NCI-H1436 treated with DMSO at 0.1 percent for 48 hours (cell line): ENCODE data around the gene VWCE.
A peak's percentile ranks its signal among the peaks of the same experiment; 100 is the strongest.

Experiments
- DNase-seq: peaks from one replicate; lab custom pipeline; 2025; lab: John Stamatoyannopoulos, UW

The VWCE gene, protein sequence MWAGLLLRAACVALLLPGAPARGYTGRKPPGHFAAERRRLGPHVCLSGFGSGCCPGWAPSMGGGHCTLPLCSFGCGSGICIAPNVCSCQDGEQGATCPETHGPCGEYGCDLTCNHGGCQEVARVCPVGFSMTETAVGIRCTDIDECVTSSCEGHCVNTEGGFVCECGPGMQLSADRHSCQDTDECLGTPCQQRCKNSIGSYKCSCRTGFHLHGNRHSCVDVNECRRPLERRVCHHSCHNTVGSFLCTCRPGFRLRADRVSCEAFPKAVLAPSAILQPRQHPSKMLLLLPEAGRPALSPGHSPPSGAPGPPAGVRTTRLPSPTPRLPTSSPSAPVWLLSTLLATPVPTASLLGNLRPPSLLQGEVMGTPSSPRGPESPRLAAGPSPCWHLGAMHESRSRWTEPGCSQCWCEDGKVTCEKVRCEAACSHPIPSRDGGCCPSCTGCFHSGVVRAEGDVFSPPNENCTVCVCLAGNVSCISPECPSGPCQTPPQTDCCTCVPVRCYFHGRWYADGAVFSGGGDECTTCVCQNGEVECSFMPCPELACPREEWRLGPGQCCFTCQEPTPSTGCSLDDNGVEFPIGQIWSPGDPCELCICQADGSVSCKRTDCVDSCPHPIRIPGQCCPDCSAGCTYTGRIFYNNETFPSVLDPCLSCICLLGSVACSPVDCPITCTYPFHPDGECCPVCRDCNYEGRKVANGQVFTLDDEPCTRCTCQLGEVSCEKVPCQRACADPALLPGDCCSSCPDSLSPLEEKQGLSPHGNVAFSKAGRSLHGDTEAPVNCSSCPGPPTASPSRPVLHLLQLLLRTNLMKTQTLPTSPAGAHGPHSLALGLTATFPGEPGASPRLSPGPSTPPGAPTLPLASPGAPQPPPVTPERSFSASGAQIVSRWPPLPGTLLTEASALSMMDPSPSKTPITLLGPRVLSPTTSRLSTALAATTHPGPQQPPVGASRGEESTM

DNA sequence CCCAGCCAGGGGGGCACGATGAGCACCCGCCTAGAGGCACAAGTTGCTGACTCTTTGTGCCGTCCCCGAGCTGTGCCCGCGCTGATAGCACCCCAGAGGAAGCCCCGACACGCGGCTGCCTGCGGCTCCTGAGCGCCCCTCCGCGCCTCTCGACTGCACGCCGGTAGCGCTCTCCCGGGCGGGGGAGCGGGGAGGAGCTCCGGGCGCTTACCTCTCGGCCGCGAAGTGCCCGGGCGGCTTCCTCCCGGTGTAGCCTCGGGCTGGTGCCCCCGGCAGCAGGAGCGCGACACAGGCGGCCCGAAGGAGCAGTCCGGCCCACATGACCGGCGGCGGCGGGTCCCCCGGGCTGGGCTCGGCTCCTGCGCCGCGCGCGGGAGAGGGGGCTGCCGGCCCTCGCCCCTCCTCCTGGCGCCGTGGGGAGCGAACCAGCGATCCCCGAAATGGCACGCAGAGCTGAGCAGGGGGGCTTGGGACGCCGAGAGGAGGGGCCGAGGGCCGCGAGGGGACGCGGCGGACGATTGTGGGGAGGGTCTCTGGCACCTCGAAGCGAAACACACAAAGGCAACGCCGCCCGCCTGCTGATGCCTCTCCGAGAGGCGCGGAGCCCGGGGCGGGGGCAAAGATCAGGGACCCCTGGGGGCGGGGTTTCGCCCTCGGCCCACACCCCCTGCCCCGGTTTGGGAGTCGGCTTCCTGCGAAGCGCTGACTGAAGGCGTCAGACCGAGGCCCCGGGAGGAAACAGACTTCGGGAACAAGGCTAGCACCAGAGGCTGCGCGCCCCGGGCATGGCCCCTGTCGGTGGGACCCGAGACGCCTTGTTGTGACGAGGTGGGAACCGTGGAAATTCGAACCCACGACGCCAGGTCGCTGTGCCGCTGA lies at the start of gene VWCE:
TSS of gene VWCE (minus strand) at position 600 of the 879 bp plus-strand sequence. CDS start at position 321, 279 bp downstream.
- no peak for DNase-seq

GRCh38 chr11:61343792-61344745 lies 49.0 kb upstream of the VWCE start:
- DNase-seq, result no peak

GRCh38 chr11:61342207-61342803 lies 47.2 kb upstream of the VWCE start:
- DNase-seq, result no peak

DNA sequence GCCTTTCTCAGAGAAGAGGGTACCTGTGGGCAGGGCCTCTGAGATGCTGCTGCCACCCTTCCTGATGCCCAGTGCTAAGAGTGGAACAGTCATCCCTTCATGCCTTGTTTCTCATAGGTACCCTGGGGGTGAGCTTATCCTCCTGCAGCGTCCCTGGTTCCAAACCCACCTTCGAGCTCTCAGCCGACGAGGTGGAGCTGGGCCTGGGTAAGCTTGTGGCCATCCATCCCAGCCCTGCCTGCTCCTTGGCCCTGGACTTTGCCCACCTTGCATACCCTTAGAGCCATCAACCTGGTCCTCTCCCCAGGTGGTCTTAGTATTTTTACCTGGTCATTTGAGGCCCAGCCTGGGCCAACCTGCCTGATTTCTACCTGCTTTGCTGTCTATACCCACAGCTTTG lies 46.6 kb upstream of the VWCE start:
- DNase-seq, result no peak

DNA sequence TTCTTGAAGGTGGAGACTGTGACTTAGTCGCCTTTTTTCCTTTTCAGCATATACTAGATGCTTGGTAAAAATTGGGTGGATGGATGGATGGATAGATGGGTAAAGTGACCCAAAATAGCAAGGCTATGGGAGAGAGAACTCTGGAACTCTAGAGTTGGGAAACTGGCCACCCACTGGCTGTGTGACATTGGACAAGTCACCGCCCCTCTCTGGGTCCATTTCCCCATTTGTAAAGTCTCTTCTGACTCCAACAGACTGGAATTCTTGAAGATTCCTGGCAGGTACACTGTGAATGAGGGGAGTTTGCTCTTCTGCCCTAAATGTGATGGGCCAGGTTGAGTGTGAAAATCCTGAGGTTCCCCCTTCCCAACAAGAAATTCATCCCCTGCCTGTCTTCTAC lies 45.9 kb upstream of the VWCE start:
- DNase-seq, result no peak

DNA sequence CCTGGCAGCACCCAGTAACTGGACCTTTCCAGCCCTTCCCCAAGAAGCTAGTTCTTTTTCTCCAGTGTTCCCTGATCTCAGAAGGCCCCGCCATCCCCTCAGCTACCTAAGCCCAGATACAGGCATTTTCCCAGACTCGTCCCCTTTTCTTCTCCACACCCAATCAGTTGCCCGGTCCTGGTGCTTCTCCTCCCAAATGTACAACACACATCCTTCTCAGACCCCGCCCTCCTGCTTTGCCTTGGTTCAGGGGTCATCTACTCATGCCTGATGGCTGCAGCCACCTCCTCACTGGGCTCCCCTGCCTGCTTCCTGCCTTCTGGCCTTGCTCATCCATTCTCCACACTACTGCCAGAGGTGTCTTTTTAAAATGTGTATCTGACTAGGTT lies 44.4 kb upstream of the VWCE start:
- DNase-seq, result no peak

GRCh38 chr11:61338783-61339489 lies 43.8 kb upstream of the VWCE start:
- DNase-seq, result no peak

DNA sequence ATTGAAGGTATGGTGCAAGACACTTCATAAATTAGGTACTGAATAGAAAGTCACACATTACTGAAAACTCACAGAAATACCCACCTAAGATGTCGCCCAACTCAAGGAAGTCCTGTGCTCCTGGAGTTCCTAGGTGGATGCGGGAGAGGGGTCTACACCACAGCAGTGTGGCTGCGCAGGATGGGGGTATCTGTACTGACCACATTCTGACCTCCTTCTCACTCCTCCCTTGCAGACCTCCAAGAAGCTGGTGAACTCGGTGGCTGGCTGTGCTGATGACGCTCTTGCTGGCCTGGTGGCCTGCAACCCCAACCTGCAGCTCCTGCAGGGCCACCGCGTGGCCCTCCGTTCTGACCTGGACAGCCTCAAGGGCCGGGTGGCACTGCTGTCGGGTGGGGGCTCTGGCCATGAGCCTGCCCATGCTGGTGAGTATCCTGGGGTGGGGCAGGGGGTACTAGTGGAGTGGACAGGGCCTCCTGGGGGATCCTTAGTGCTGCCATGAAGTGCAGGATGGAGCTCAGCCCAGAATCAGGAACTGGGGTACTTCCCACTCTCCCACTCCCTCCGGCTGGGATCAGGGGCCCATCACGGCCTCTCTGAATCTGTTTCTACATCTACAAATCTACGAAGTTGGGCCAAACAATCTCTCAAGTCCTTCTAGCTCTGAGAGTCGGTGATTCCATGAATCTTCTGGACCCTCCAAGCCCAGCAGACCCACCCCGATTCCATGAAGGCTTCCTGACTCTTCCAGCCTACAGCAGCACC lies 42.8 kb upstream of the VWCE start:
- no peak for DNase-seq

DNA sequence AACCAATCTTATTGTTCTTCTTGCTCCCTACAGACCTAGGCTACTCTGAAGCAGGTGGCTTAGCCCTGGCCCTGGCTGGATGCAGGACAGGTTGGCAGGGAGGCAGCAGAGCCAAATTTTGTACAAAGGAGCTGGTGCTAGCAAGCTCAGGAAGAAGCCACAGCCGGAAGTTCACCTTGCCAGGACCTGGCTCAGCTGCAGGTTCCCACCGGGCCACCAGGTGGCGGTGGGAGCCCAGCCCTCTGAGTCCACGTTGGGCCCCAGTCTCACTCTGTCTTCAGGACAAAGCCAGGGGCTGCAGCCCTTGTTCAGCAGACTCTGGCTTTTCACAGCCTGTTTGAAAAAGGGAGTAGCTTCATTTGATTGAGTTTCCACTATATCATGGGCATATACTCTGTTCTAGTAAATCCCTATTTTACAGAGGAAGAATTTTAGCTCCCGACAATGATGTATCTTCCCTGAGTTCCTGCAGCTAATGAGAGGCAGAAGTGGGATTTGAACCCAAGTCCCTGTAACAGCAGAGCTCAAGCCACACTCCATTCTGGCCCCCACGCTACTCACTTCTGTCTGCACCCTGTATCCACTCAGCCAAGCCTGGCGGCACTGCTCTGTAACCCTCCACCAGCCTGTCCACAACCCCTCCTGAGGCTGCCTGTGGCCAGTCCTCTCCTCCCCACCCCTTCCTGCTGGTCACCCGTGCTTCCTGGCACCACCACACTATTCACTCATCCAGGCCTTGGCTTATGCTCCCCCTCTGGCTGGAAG lies 41.2 kb upstream of the VWCE start:
- peak; percentile 12 for DNase-seq

DNA sequence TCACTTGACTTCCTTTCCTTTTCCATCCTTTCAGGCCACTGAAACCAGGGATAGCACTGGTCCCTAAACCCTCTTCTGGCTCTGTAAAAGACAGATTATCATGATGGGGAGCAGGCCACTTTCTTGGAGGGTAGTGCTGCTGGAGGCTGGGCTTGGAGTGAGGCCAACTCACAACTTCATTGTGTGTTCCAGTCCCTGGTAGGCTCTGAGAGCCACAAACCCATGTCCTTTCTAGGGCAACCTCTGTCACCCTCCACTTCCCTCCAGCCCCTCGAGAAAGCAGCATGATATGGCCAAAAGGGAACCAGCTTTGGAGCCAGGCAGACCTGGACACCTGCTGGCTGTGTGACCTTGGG lies 40.2 kb upstream of the VWCE start:
- no peak for DNase-seq

DNA sequence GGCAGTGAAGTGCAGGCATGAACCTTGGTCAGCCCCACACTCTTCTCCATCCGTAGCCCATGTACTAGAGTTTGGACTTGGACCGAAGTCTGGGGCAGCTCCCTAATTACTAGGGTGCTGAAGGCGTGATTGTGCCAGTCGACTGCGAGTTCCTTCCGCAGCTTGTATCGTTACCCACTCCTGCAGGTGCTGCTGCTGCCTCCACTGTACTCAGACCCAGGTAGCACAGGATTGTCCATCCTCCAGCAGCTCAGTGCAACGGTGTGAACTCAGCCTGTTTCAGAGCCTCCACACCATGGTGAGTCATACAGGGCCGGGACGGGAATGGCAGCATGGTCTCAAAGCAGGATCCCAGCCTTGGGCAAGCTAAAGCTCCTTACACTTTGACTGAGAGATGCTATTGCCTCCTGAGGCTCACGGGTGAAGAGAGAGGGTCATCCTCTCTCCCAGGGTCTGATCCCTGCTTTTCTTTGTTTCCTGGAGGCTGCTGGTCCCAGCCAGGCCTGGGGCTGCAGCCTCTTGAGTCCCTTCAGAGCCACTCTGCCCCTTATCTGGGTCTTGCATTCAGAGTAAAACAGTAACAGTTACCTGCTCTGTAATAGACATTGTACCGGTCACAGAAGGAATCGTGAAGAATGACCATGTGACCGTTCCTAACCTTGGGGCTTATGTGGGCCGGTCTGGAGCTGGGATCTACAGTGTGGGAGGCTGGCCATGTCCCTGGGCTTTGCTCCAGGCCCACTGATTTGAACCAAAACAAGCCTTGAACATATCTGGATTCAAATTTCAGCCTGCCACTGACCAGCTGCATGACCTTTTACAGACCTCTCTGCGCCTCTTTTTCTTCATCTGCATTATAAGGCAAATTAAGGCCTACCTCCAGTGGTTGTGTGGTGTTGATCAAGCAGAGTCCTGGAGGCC lies 39.6 kb upstream of the VWCE start:
- no peak for DNase-seq

DNA sequence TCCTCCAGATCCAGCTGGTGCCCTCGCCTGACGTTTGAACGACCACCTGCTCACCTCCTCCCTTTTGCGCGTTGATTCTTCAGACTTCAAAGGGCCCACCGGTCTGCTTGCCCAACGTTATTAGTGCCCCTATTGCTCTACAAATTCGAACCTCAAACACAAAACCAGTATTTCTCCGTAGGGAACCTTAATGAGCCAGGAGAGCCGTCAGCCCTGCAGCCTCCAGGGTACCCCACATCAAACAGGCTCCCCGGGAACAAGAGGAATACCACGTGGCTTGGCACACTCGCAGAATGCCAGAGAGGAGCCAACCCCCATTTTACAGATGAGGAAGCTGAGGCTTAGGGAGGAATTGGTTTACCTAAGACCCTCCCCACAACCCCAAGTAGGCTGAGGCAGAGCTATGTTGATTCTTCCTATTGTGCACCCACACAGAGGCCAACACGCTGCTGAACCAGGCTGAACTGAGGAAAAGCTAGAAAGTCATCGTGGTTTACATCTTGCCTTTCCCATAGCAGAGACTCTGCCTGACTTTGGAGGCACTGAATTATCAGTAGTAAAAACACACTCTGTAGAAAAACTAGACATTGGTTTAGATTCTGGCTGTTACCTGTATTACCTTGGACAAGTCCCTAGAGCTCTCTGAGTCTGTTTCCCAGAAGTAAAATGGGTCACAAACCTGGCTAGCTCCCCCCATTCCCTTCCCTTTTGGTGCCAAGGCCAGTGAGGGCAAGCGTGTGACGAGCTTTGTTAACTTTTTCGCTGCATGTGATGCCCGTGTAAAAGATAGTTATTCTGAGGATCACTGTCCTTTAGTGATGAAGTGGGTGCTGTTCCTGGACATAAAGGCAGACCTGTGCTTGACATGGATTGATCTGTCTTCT lies 38.7 kb upstream of the VWCE start:
- no peak for DNase-seq

DNA sequence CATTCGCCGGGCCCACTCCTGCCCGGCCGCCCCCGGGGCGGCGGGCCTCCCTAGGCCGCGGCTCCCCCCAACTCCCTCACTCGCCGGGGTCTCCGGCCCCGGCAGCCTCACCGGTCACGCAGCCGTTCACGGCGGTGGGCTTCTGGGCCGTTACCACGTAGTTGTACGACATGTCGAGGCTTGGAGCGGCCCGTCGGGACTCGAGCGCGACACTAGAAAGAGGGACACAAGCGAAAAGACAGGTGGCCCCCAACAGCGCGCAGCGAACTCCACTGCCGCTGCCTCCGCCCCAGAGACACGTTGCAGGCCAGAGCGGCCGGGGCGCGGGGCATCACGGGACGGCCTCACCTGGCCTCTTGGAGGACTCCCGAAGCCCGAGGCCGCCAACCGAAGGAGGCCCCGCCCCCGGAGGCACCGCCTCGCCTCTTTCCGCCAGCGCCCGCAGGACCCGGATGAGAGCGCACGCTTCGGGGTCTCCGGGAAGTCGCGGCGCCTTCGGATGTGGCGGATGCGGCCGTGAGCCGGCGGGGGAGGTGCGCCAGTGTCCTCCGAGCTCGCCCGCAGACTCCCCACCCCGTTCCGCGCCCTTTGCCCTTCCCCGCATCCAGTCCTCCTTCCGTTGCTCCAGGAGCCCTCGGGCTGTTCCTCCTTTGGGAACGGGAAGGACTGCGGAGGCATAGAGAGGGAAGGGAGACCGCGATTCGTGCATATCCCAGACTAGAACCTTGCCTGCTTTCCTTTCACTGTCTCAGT lies 37.9 kb upstream of the VWCE start, which contains the start of the genes DDB1 and TKFC:
TSS of gene DDB1 (minus strand) at position 309 of the 753 bp plus-strand sequence. CDS start at position 172, 137 bp downstream.
TSS of gene TKFC (plus strand) at position 432 of the 753 bp plus-strand sequence. CDS start 1,501 bp downstream, outside the sequence.
- DNase-seq, result peak; percentile 40

- no peak for DNase-seq
Measured at GRCh38 chr11:61332281-61332796, 37.2 kb upstream of the VWCE start.

DNA sequence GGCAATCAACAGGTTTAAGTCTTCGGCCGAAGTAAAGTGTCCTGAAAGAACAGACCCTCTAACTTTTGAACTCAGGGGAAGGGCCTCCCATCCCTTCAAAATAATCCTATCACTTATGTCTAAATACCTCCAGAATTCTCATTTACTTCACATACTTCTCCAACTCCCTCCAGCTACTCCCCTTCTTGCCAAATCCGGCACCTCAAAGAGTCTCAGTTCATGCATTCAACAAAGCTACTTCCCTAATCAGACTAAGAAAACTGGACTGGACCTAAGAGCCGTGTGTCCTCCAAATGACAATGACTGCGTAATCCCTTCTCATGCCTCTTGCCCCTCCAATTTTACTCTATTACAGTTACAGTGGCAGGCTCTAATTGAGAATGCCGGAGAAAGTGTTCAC lies 36.5 kb upstream of the VWCE start:
- DNase-seq, result no peak
